GM12892 (cell line): ENCODE data around the gene NSRP1.

Experiments
- POLR2A ChIP-seq: IDR thresholded peaks from 2 replicates; pipeline ENCODE4 v1.6.1; 2011; ENCODE audit warnings: low read depth, low read length, control low read depth
- TAF1 ChIP-seq: IDR thresholded peaks from 2 replicates; pipeline ENCODE4 v1.6.1; 2011; ENCODE audit warnings: low read depth, mild to moderate bottlenecking, control low read depth, low read length, borderline replicate concordance

- TF ChIP-seq POLR2A = no peak
- no peak for TF ChIP-seq TAF1
Observed at GRCh38 chr17:30093463-30094147, 23.0 kb upstream of the NSRP1 start.
